ENCODE results near the gene PTP4A2.

Gene PTP4A2

GRCh38 chr1:31980835-31981455, 42.8 kb upstream of the PTP4A2 start:
- no peak for TF ChIP-seq CTCF (IDR thresholded peaks at IDR 0.05; ENCODE audit: low read depth, low read length, missing control alignments)
- no peak overlapping the region for H3K4me3 ChIP-seq (replicated peaks; ENCODE audit: low read depth, low read length)
- DNase-seq (ENCODE audit: extremely low read depth, low read depth) = no peak

- no peak for TF ChIP-seq CTCF (IDR thresholded peaks at IDR 0.05; ENCODE audit: low read depth, low read length, missing control alignments)
- DNase-seq (ENCODE audit: extremely low read depth, low read depth) = no peak
- H3K4me3 ChIP-seq (replicated peaks; ENCODE audit: low read depth, low read length) = no peak overlapping the region
Measured at GRCh38 chr1:31978843-31979400, 40.8 kb upstream of the PTP4A2 start.

- peak; percentile 31 for DNase-seq (ENCODE audit: extremely low read depth, low read depth)
- no peak overlapping the region for H3K4me3 ChIP-seq (replicated peaks; ENCODE audit: low read depth, low read length)
- TF ChIP-seq CTCF (IDR thresholded peaks at IDR 0.05; ENCODE audit: low read depth, low read length, missing control alignments) = peak; percentile 51
Measured at GRCh38 chr1:31977385-31978131, 39.4 kb upstream of the PTP4A2 start.

GRCh38 chr1:31976401-31976800, 38.2 kb upstream of the PTP4A2 start:
- no peak overlapping the region for H3K4me3 ChIP-seq (replicated peaks; ENCODE audit: low read depth, low read length)
- peak; percentile 39 for DNase-seq (ENCODE audit: extremely low read depth, low read depth)
- no peak for TF ChIP-seq CTCF (IDR thresholded peaks at IDR 0.05; ENCODE audit: low read depth, low read length, missing control alignments)

- no peak overlapping the region for H3K4me3 ChIP-seq (replicated peaks; ENCODE audit: low read depth, low read length)
- TF ChIP-seq CTCF (IDR thresholded peaks at IDR 0.05; ENCODE audit: low read depth, low read length, missing control alignments) = no peak
- DNase-seq (ENCODE audit: extremely low read depth, low read depth) = no peak
Measured at GRCh38 chr1:31970873-31971272, 32.7 kb upstream of the PTP4A2 start.

- no peak for DNase-seq (ENCODE audit: extremely low read depth, low read depth)
- no peak overlapping the region for H3K4me3 ChIP-seq (replicated peaks; ENCODE audit: low read depth, low read length)
- no peak for TF ChIP-seq CTCF (IDR thresholded peaks at IDR 0.05; ENCODE audit: low read depth, low read length, missing control alignments)
Measured at GRCh38 chr1:31961536-31961935, 23.4 kb upstream of the PTP4A2 start.
